ENCODE results near the gene QRICH2. TPM values are rescaled to one million over a fixed set of nuclear protein-coding genes. Genes with fewer than 3 reads are reported as not detected.
"Not testable (repeated sequence)": the region's sequence is repeated elsewhere in the genome, so short reads cannot be mapped to it uniquely, and the experiment has no call there.

Gene QRICH2
- total RNA-seq = 3.2 and 3.7 TPM in 2 replicates

- intact Hi-C loops (cut with micrococcal nuclease) = no loop called here
Measured at GRCh38 chr17:76307966-76308338, at the start of gene QRICH2. QRICH2 (minus strand) TSS chr17:76308276; CDS start chr17:76307998, 278 bp downstream.

- intact Hi-C loops (cut with micrococcal nuclease) = no loop called here
Measured at GRCh38 chr17:76357597-76358158, 49.6 kb upstream of the QRICH2 start.

- intact Hi-C loops (cut with micrococcal nuclease) = no loop called here
Measured at GRCh38 chr17:76356803-76357456, 48.9 kb upstream of the QRICH2 start.

- intact Hi-C loops (cut with micrococcal nuclease) = loop anchor here (1.0 kb wide), 1 partner anchor 30 kb away; no protein-coding TSS in a partner anchor
Measured at GRCh38 chr17:76354747-76355310, 46.8 kb upstream of the QRICH2 start.

GRCh38 chr17:76354317-76354729 lies 46.2 kb upstream of the QRICH2 start:
- intact Hi-C loops (cut with micrococcal nuclease) = loop anchor here (1.0 kb wide), 1 partner anchor 31 kb away; no protein-coding TSS in a partner anchor

GRCh38 chr17:76353599-76354316 lies 45.7 kb upstream of the QRICH2 start, which contains the start of gene PRPSAP1:
PRPSAP1 (minus strand) TSS chr17:76353916; CDS start chr17:76353703, 213 bp downstream.
- intact Hi-C loops (cut with micrococcal nuclease) = loop anchor here (1.0 kb wide), 1 partner anchor 32 kb away; no protein-coding TSS in a partner anchor

GRCh38 chr17:76353004-76353598 lies 45.0 kb upstream of the QRICH2 start:
- intact Hi-C loops (cut with micrococcal nuclease) = no loop called here

- intact Hi-C loops (cut with micrococcal nuclease) = no loop called here
Measured at GRCh38 chr17:76351526-76352071, 43.5 kb upstream of the QRICH2 start.

- intact Hi-C loops (cut with micrococcal nuclease) = no loop called here
Measured at GRCh38 chr17:76350463-76350862, 42.4 kb upstream of the QRICH2 start.

GRCh38 chr17:76346936-76347335 lies 38.9 kb upstream of the QRICH2 start:
- intact Hi-C loops (cut with micrococcal nuclease) = not testable (repeated sequence)

- intact Hi-C loops (cut with micrococcal nuclease) = no loop called here
Measured at GRCh38 chr17:76345377-76345974, 37.4 kb upstream of the QRICH2 start.

GRCh38 chr17:76343106-76343505 lies 35.0 kb upstream of the QRICH2 start:
- intact Hi-C loops (cut with micrococcal nuclease) = no loop called here

- intact Hi-C loops (cut with micrococcal nuclease) = no loop called here
Measured at GRCh38 chr17:76341301-76341700, 33.2 kb upstream of the QRICH2 start.

- intact Hi-C loops (cut with micrococcal nuclease) = no loop called here
Measured at GRCh38 chr17:76337413-76337777, 29.3 kb upstream of the QRICH2 start.

GRCh38 chr17:76336756-76337412 lies 28.8 kb upstream of the QRICH2 start:
- intact Hi-C loops (cut with micrococcal nuclease) = no loop called here

- intact Hi-C loops (cut with micrococcal nuclease) = no loop called here
Measured at GRCh38 chr17:76335716-76336381, 27.8 kb upstream of the QRICH2 start.

- intact Hi-C loops (cut with micrococcal nuclease) = no loop called here
Measured at GRCh38 chr17:76333673-76334505, 25.8 kb upstream of the QRICH2 start.

- intact Hi-C loops (cut with micrococcal nuclease) = no loop called here
Measured at GRCh38 chr17:76331083-76331482, 23.0 kb upstream of the QRICH2 start.

- intact Hi-C loops (cut with micrococcal nuclease) = no loop called here
Measured at GRCh38 chr17:76329664-76330063, 21.6 kb upstream of the QRICH2 start.

All from T-helper 2 cell treated with Interferon-gamma antibody and Interleukin-4, amounts not matched to agents 100 ng/mL and 5 ng/mL, for 36 hours (primary cell).